IMR-90 (cell line): ENCODE results near the gene IBA57. TPM values are rescaled to one million over a fixed set of nuclear protein-coding genes. Genes with fewer than 3 reads are reported as not detected.

Experiments
- ATAC-seq: fragments of 200-7000 bp; cut with Tn5 transposase; 2 replicates; pipeline ENCODE4 v1.9.1; 2020; ENCODE audit warnings: low read depth, mild to moderate bottlenecking, moderate library complexity
- BruUV-seq: library from RNA; stranded (reverse); fragments of 400-500 nt; replicated peaks from 2 replicates; lab custom pipeline; 2021; lab: Mats Ljungman, UMichigan
- CTCF ChIA-PET: fragments of 300-600 bp; formaldehyde crosslinking; extraction: SDS; loops from one replicate; lab custom pipeline; 2021; ENCODE audit warnings: antibody characterized with exemption; lab: Yijun Ruan, JAX
- POLR2A ChIA-PET: fragments of 300-600 bp; sonication (Branson Sonifier 250); formaldehyde crosslinking; loops from one replicate; lab custom pipeline; 2022; ENCODE audit warnings: antibody characterized with exemption; ENCODE audit not compliant: unreplicated experiment; lab: Charles Lee
- DNase-seq: peaks from one replicate; pipeline ENCODE4 v3.0.0; 2013
- H2AFZ ChIP-seq: replicated peaks from 2 replicates; pipeline ENCODE3; 2013; ENCODE audit warnings: low read length, mild to moderate bottlenecking; ENCODE audit not compliant: poor library complexity
- H2AK5ac ChIP-seq: 2 replicates; pipeline ENCODE4 v1.6.1; 2013; ENCODE audit warnings: low read depth, low read length, inconsistent platforms
- H2AK9ac ChIP-seq: replicated peaks from 2 replicates; pipeline ENCODE3; 2013; ENCODE audit warnings: mild to moderate bottlenecking, low read depth, low read length, moderate library complexity; ENCODE audit not compliant: poor library complexity
- H2BK120ac ChIP-seq: 2 replicates; pipeline ENCODE4 v1.6.1; 2013; ENCODE audit warnings: low read depth, low read length, inconsistent platforms
- H2BK15ac ChIP-seq: 3 replicates; pipeline ENCODE4 v1.6.1; 2013; ENCODE audit warnings: low read depth, low read length, inconsistent platforms
- H2BK20ac ChIP-seq: 2 replicates; pipeline ENCODE4 v1.6.1; 2013; ENCODE audit warnings: low read depth, mild to moderate bottlenecking, inconsistent platforms, low read length, moderate library complexity
- H2BK5ac ChIP-seq: 2 replicates; pipeline ENCODE4 v1.6.1; 2013; ENCODE audit warnings: mild to moderate bottlenecking, low read depth, low read length, inconsistent platforms; ENCODE audit not compliant: poor library complexity, severe bottlenecking
- H3K14ac ChIP-seq: replicated peaks from 2 replicates; pipeline ENCODE4 v1.6.1; 2013; ENCODE audit warnings: low read depth, low read length, inconsistent platforms
- H3K18ac ChIP-seq: 2 replicates; pipeline ENCODE4 v1.6.1; 2013; ENCODE audit warnings: low read depth, low read length, control low read depth
- H3K23ac ChIP-seq: 2 replicates; pipeline ENCODE4 v1.6.1; 2013; ENCODE audit warnings: low read depth, low read length, inconsistent platforms
- H3K27ac ChIP-seq: 2 replicates; pipeline ENCODE4 v1.5.1; 2013; ENCODE audit warnings: mild to moderate bottlenecking, control low read depth, low read length; ENCODE audit not compliant: insufficient read depth
- H3K27me3 ChIP-seq: 2 replicates; pipeline ENCODE4 v1.6.1; 2013; ENCODE audit warnings: low read length; ENCODE audit not compliant: control insufficient read depth, insufficient read depth
- H3K36me3 ChIP-seq: 2 replicates; pipeline ENCODE4 v1.6.1; 2013; ENCODE audit warnings: low read length, mixed read lengths; ENCODE audit not compliant: control insufficient read depth, insufficient read depth
- H3K4ac ChIP-seq: 2 replicates; pipeline ENCODE4 v1.6.1; 2013; ENCODE audit warnings: low read depth, low read length, inconsistent platforms
- H3K4me1 ChIP-seq: 2 replicates; pipeline ENCODE4 v1.6.1; 2013; ENCODE audit warnings: low read length, mixed read lengths; ENCODE audit not compliant: control insufficient read depth, insufficient read depth
- H3K4me2 ChIP-seq: 2 replicates; pipeline ENCODE4 v1.6.1; 2013; ENCODE audit warnings: low read depth, mild to moderate bottlenecking, control low read depth, low read length, moderate library complexity
- H3K4me3 ChIP-seq: 2 replicates; pipeline ENCODE4 v1.5.1; 2013; ENCODE audit warnings: low read depth, mild to moderate bottlenecking, control low read depth, low read length, moderate library complexity; ENCODE audit not compliant: insufficient read depth
- H3K56ac ChIP-seq: 2 replicates; pipeline ENCODE4 v1.6.1; 2013; ENCODE audit warnings: low read length, inconsistent platforms; ENCODE audit not compliant: insufficient read depth; ENCODE audit errors: extremely low read depth
- H3K79me1 ChIP-seq, 2 experiments: 2 replicates each; pipeline ENCODE4 v1.6.1; 2013; ENCODE audit warnings: low read length in 2 of 2, inconsistent platforms in 1 of 2, low read depth in 1 of 2
- H3K9ac ChIP-seq: 2 replicates; pipeline ENCODE4 v1.6.1; 2013; ENCODE audit warnings: low read depth, low read length, control low read depth
- H3K9me1 ChIP-seq: 2 replicates; pipeline ENCODE4 v1.6.1; 2013; ENCODE audit warnings: low read length, inconsistent platforms; ENCODE audit not compliant: insufficient read depth
- H3K9me3 ChIP-seq: 2 replicates; pipeline ENCODE4 v1.6.1; 2013; ENCODE audit warnings: low read length; ENCODE audit not compliant: control insufficient read depth, insufficient read depth
- H4K20me1 ChIP-seq: 2 replicates; pipeline ENCODE4 v1.6.1; 2013; ENCODE audit warnings: low read length, inconsistent platforms; ENCODE audit not compliant: insufficient read depth
- H4K5ac ChIP-seq: 2 replicates; pipeline ENCODE4 v1.6.1; 2013; ENCODE audit warnings: mild to moderate bottlenecking, low read depth, low read length, control low read depth
- H4K8ac ChIP-seq, 2 experiments: 2 replicates each; pipeline ENCODE4 v1.6.1; 2013; ENCODE audit warnings: low read depth in 2 of 2, low read length in 2 of 2, control low read depth in 1 of 2, inconsistent platforms in 1 of 2
- H4K91ac ChIP-seq: 2 replicates; pipeline ENCODE4 v1.6.1; 2013; ENCODE audit warnings: low read depth, low read length, inconsistent platforms; ENCODE audit not compliant: insufficient read depth
- CHD1 ChIP-seq: IDR thresholded peaks from 2 replicates; pipeline ENCODE4 v1.6.1; 2012; ENCODE audit warnings: low read depth, low read length, improper control_type of control experiment
- ELK1 ChIP-seq: fragments of 150-350 bp; IDR thresholded peaks from 2 replicates; pipeline ENCODE4 v1.6.1; 2016; ENCODE audit warnings: low read depth, mild to moderate bottlenecking, low read length, moderate library complexity, borderline replicate concordance
- FOS ChIP-seq: fragments of 150-350 bp; IDR thresholded peaks from 2 replicates; pipeline ENCODE4 v1.6.1; 2016; ENCODE audit warnings: low read depth, low read length
- MAZ ChIP-seq: IDR thresholded peaks from 2 replicates; pipeline ENCODE4 v1.6.1; 2012; ENCODE audit warnings: low read depth, mild to moderate bottlenecking, low read length, improper control_type of control experiment, moderate library complexity, borderline replicate concordance
- RFX5 ChIP-seq: IDR thresholded peaks from 2 replicates; pipeline ENCODE4 v1.8.0; 2012; ENCODE audit warnings: low read depth, mild to moderate bottlenecking, low read length, moderate library complexity
- WGBS, 2 experiments: methylation state at CpG; one replicate each; pipeline versions ENCODE4 v1.1.5 to v1.1.7; 2013; ENCODE audit warnings: missing lambda C conversion rate in 2 of 2; ENCODE audit not compliant: insufficient read length in 1 of 2; ENCODE audit errors: extremely low coverage in 2 of 2; 5-methylcytosine and 5-hydroxymethylcytosine counted together
- dilution Hi-C: fragments of 300-500 bp; cut with HindIII; formaldehyde crosslinking; loops from one replicate; pipeline ENCODE4 v1.14.3; 2018; ENCODE audit warnings: low sequenced_read_pairs; ENCODE audit not compliant: unreplicated experiment
- in situ Hi-C: fragments of 300-500 bp; cut with MboI; formaldehyde crosslinking; loops from 3 replicates; pipeline ENCODE4 v1.14.3; 2019; ENCODE audit warnings: low sequenced_read_pairs, inconsistent platforms, mixed read lengths
- intact Hi-C: fragments of 100-400 bp; cut with micrococcal nuclease; formaldehyde crosslinking; loops from 2 replicates; pipeline ENCODE4 v1.10.0; 2022
- polyA plus RNA-seq, 3 experiments: library from polyadenylated mRNA; depleted of rRNA; stranded (reverse); fragments of >200 nt; gene quantifications; 2 replicates each; pipeline ENCODE4 v1.2.3, GENCODE V29; 2012; ENCODE audit warnings: low replicate concordance in 1 of 3
- total RNA-seq: library from RNA; depleted of rRNA; stranded (reverse); fragments of >200 nt; gene quantifications from 2 replicates; pipeline ENCODE4 v1.2.3, GENCODE V29; 2012

Gene IBA57
- total and polyA plus RNA-seq, 2 of the 4 experiments (the other 2 are of a cell fraction): 2.0 to 2.6 TPM

GRCh38 chr1:228163776-228164519 lies 1.7 kb upstream of the IBA57 start:
- no peak overlapping the region for H3K14ac ChIP-seq
- intact Hi-C loops: no loop called here
- no peak overlapping the region for H3K4me2 ChIP-seq

More at GRCh38 chr1:228163776-228164519, 1.7 kb upstream of the IBA57 start:
- Histone ChIP-seq H2AFZ (no peak overlapping the region), H2BK5ac (no peak overlapping the region), H2BK120ac (no peak overlapping the region), H3K23ac (no peak overlapping the region), H3K4me1 (peaks cover 12% of the 10 kb centered on the region), H3K9me3 (no peaks in the 10 kb centered on the region), H3K56ac (no peak overlapping the region), H3K27me3 (no peaks in the 10 kb centered on the region), H3K36me3 (no peaks in the 10 kb centered on the region), H3K79me1 (peaks cover 7 to 30% of the 10 kb centered on the region in 2 experiments; a peak in 3 of 4 replicates), H4K5ac (no peak overlapping the region), H3K9ac (no peak overlapping the region), H2AK5ac (0 out of 2 replicates have a peak overlapping the region, but pooled peaks have one; percentile 30), H2BK15ac (no peak overlapping the region), H2BK20ac (no peak overlapping the region), H4K20me1 (no peaks in the 10 kb centered on the region), H3K27ac (no peak overlapping the region), H4K91ac (no peak overlapping the region), H2AK9ac (peak overlapping the region; percentile 82), H4K8ac (no peak overlapping the region), H3K4me3 (no peak overlapping the region), H3K18ac (no peak overlapping the region), H3K9me1 (peaks cover 14% of the 10 kb centered on the region; the same call in 1 of the 2 replicates), H3K4ac (no peak overlapping the region)
- dilution Hi-C loops (no loop called here), in situ Hi-C loops (no loop called here)
- CTCF ChIA-PET: interaction anchor here (0.7 kb wide), 1 partner anchor 48 kb away, joined by 3 read pairs; no protein-coding TSS in a partner anchor
- ATAC-seq: no peak
- POLR2A ChIA-PET: no interaction called here
- no peak for DNase-seq
- no TSS peak for BruUV-seq
- TF ChIP-seq MAZ: no peak
- no peak for TF ChIP-seq ELK1
- no peak for TF ChIP-seq RFX5
- TF ChIP-seq CHD1: no peak
- no peak for TF ChIP-seq FOS
- 100% methylated on average over 1 of the region's 10 CpGs; no CpG with 5 or more reads in 1 of the 2 experiments for WGBS, 2 experiments
